ENCODE data around the gene KCNE3.

DNA sequence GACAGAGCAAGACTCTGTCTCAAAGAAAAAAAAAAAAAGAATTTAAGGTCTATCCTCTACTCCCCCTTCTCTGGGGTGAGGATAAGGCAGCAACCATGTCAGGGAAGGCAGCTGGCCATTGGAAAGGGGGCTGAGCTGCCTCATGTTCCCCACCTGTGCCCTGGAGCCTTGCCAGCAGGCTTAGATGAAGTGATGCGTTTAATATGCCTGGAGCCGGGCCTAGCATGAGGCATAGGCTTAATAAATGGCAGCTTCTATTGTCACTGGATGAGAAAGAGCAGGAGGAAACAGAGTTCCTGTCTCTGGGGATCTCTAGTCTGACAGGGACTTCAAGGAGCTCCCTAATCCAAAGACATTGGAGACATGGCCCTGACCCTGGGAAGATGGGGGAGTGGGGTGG, 3.2 kb upstream of the KCNE3 start:
- TF ChIP-seq, protein P1, sequence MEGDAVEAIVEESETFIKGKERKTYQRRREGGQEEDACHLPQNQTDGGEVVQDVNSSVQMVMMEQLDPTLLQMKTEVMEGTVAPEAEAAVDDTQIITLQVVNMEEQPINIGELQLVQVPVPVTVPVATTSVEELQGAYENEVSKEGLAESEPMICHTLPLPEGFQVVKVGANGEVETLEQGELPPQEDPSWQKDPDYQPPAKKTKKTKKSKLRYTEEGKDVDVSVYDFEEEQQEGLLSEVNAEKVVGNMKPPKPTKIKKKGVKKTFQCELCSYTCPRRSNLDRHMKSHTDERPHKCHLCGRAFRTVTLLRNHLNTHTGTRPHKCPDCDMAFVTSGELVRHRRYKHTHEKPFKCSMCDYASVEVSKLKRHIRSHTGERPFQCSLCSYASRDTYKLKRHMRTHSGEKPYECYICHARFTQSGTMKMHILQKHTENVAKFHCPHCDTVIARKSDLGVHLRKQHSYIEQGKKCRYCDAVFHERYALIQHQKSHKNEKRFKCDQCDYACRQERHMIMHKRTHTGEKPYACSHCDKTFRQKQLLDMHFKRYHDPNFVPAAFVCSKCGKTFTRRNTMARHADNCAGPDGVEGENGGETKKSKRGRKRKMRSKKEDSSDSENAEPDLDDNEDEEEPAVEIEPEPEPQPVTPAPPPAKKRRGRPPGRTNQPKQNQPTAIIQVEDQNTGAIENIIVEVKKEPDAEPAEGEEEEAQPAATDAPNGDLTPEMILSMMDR (IDR thresholded peaks at IDR 0.05): no peak
- TF ChIP-seq POLR2A (IDR thresholded peaks at IDR 0.05): no peak
- TF ChIP-seq POLR2AphosphoS5 (IDR thresholded peaks at IDR 0.05): no peak
